ENCODE measurements around the gene C5orf47.

C5orf47 gene

DNA sequence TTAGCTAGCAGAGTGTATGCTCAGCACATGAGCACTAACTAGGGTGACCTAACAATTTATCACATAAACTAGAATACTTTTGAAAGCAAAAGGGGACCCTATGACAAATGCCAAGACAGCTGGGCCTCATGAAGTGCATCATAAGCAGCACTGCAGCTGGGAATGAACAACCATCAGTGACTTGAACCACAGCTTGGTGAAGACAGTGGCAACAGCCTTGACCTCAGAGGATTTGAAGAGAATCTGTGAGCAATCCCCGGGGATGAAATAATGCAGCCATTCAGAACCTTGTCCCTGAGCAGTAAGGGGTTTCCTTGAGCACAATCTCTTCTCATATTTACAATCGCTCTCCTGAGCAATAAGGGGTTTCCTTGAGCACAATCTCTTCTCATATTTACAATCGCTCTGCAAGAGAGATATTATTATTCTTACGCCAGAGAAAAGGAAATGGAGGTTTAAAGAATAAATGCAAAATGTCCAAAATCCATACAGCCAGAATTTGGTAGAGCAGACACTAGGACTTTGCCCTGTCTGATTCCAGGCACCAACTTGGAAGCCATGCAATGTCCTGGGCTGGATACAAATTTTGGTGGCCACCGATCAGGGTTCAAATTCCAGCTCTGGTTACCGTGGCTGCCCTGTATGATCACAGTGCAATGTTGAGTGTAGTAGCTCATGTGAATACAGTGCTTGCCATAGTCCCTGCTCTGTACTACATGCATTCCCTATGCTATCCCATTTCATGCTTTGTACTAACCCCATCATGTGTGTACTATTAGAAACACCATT is 55.7 kb downstream of the C5orf47 start:
- DNase-seq: no peak

GRCh38 chr5:174045470-174046025 is 56.6 kb downstream of the C5orf47 start, which contains the start of gene NSG2:
NSG2 (plus strand) TSS chr5:174045706; CDS start chr5:174046756, 1,050 bp downstream.
- peak; percentile 16 to 25 for DNase-seq

DNA sequence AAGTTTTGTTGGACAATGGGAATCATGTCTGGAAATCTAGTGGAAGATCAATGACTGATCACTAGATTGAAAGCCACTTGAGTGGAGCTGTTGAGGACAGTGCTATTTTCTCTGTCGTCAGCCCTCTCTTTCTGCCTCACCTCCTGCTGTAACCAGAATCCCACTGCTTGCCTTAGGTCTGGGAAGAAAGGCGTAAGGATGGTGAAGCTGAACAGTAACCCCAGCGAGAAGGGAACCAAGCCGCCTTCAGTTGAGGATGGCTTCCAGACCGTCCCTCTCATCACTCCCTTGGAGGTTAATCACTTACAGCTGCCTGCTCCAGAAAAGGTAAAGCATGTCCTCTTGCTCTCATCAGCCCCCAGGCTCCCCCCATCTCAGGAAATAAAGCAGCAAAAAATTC is 57.6 kb downstream of the C5orf47 start:
- no peak for DNase-seq

- DNase-seq: no peak
Observed at GRCh38 chr5:174047472-174048099, 58.6 kb downstream of the C5orf47 start.

- no peak for DNase-seq
Observed at GRCh38 chr5:174052636-174053035, 63.7 kb downstream of the C5orf47 start.

DNA sequence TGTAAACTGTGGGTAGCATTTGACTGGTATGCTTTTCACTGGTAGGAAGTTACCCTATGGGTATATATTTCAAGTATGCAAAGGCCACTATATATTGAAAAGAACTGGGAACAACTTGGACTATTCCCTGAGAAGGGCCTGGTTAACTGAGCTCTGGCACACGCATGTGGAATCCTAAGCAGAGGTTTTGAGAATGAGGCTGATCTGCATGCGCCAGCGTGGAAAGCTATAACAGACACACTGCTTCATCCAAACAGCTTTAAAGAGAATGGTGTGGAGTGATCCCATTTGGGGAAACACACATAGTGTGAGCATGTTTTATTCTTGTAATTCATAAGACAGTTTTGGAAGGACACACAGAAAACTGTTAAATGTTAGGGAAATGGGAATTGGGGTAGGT is 64.9 kb downstream of the C5orf47 start:
- no peak for DNase-seq

Data from stimulated activated CD4-positive, alpha-beta T cell treated with anti-CD3 and anti-CD28 coated beads, Interleukin-2, amount 100 ng/mL, for 48 hours (primary cell).